ENCODE results near the gene PTPRD. TPM values are rescaled to one million over a fixed set of nuclear protein-coding genes. Genes with fewer than 3 reads are reported as not detected.

The PTPRD gene
- total and polyA plus RNA-seq, 2 experiments from 2014 or later, result 11.5 to 58.0 TPM

- Histone ChIP-seq H3K79me2 (replicated peaks; ENCODE audit: insufficient read depth) (no peaks in the 10 kb centered on the region), H4K20me1 (replicated peaks; ENCODE audit: insufficient read depth) (no peaks in the 10 kb centered on the region), H3K9me2 (ENCODE audit: insufficient read depth) (no peaks in the 10 kb centered on the region; the same call in 1 of the 2 replicates), H2AFZ (no peak overlapping the region), H3K36me3 (ENCODE audit: insufficient read depth) (no peaks in the 10 kb centered on the region), H3K27me3 (ENCODE audit: insufficient read depth) (no peaks in the 10 kb centered on the region), H3K4me3 (no peak overlapping the region), H3K4me2 (no peak overlapping the region), H3K4me1 (ENCODE audit: insufficient read depth) (peaks cover 3% of the 10 kb centered on the region; the same call in 1 of the 2 replicates), H3K27ac (ENCODE audit: low read depth) (no peak overlapping the region), H3F3A (replicated peaks; ENCODE audit: low read depth) (no peaks in the 10 kb centered on the region)
- no peak for DNase-seq (ENCODE audit: low spot score)
- TF ChIP-seq CREB1 (CRISPR knock-in tag; IDR thresholded peaks at IDR 0.05; ENCODE audit: low read depth) (no peak), EZH2phosphoT487 (IDR thresholded peaks at IDR 0.05; ENCODE audit: unreplicated experiment) (no peak), CTCF (conservative IDR thresholded peaks at IDR 0.05; ENCODE audit: low read depth in 2 of 2) (no peak), ZNF331 (CRISPR knock-in tag; IDR thresholded peaks at IDR 0.05; ENCODE audit: low read depth) (no peak), POLR2AphosphoS5 (IDR thresholded peaks at IDR 0.05; ENCODE audit: low read depth) (no peak), ZNF114 (CRISPR knock-in tag; IDR thresholded peaks at IDR 0.05) (no peak), STAT1 (IDR thresholded peaks at IDR 0.05; ENCODE audit: unreplicated experiment) (no peak), EZH2 (IDR thresholded peaks at IDR 0.05; ENCODE audit: low read depth, unreplicated experiment) (no peak)
- no peak for ATAC-seq
- Mint-ChIP-seq H3K36me3 (ENCODE audit: low read depth) (no peaks in the 10 kb centered on the region), H3K4me1 (peaks cover 3% of the 10 kb centered on the region; the same call in 2 of the 3 replicates), H3K27ac (no peak overlapping the region), H3K9me3 (no peaks in the 10 kb centered on the region), H3K27me3 (ENCODE audit: insufficient read depth, low read depth, poor library complexity) (no peaks in the 10 kb centered on the region), H3K4me3 (no peak overlapping the region)
These were observed 2011.7 kb downstream of the PTPRD start for GRCh38 chr9:8600914-8601680.

GRCh38 chr9:8599937-8600336 lies 2012.9 kb downstream of the PTPRD start:
- H3K36me3 ChIP-seq (ENCODE audit: insufficient read depth), result no peaks in the 10 kb centered on the region
- no peaks in the 10 kb centered on the region for H4K20me1 ChIP-seq (replicated peaks; ENCODE audit: insufficient read depth)
- no peaks in the 10 kb centered on the region for H3K36me3 Mint-ChIP-seq (ENCODE audit: low read depth)
- no peaks in the 10 kb centered on the region; the same call in 2 of the 3 replicates for H3K4me1 Mint-ChIP-seq
- TF ChIP-seq STAT1 (IDR thresholded peaks at IDR 0.05; ENCODE audit: unreplicated experiment) (no peak), EZH2phosphoT487 (IDR thresholded peaks at IDR 0.05; ENCODE audit: unreplicated experiment) (no peak), CTCF (conservative IDR thresholded peaks at IDR 0.05; ENCODE audit: low read depth in 2 of 2) (peak; percentile 39 to 67), NANOG (IDR thresholded peaks at IDR 0.05; ENCODE audit: borderline replicate concordance) (no peak)
- TF ChIP-seq, protein P1, sequence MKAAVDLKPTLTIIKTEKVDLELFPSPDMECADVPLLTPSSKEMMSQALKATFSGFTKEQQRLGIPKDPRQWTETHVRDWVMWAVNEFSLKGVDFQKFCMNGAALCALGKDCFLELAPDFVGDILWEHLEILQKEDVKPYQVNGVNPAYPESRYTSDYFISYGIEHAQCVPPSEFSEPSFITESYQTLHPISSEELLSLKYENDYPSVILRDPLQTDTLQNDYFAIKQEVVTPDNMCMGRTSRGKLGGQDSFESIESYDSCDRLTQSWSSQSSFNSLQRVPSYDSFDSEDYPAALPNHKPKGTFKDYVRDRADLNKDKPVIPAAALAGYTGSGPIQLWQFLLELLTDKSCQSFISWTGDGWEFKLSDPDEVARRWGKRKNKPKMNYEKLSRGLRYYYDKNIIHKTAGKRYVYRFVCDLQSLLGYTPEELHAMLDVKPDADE (IDR thresholded peaks at IDR 0.05), result no peak
- H3K9me3 Mint-ChIP-seq, result no peaks in the 10 kb centered on the region
- no peak overlapping the region for H3K4me3 Mint-ChIP-seq
- H3K27ac Mint-ChIP-seq, result 0 out of 2 replicates have a peak overlapping the region, but pooled peaks have one; percentile 62
- DNase-seq (ENCODE audit: low spot score) (peak; percentile 71), ATAC-seq (peak; percentile 100)
- no peaks in the 10 kb centered on the region for H3K27me3 ChIP-seq (ENCODE audit: insufficient read depth)
- H3K4me3 ChIP-seq, result no peak overlapping the region
- no peak overlapping the region for H3K27ac ChIP-seq (ENCODE audit: low read depth)
- no peaks in the 10 kb centered on the region for H3K79me2 ChIP-seq (replicated peaks; ENCODE audit: insufficient read depth)
- no peak overlapping the region for H3K4me2 ChIP-seq
- H3K27me3 Mint-ChIP-seq (ENCODE audit: insufficient read depth, low read depth, poor library complexity), result no peaks in the 10 kb centered on the region
- H2AFZ ChIP-seq, result no peak overlapping the region
- H3K9me2 ChIP-seq (ENCODE audit: insufficient read depth), result no peaks in the 10 kb centered on the region
- no peaks in the 10 kb centered on the region for H3F3A ChIP-seq (replicated peaks; ENCODE audit: low read depth)
- H3K4me1 ChIP-seq (ENCODE audit: insufficient read depth), result peaks cover 3% of the 10 kb centered on the region; the same call in 1 of the 2 replicates
